ENCODE data around the gene HAAO. TPM values are rescaled to one million over a fixed set of nuclear protein-coding genes. Genes with fewer than 3 reads are reported as not detected.

Gene HAAO
- total and polyA plus RNA-seq, 12 donors, result 2.7 to 30.1 (median 12.6) TPM

GRCh38 chr2:42725657-42726056 is 66.7 kb downstream of the HAAO start:
- no peak overlapping the region for H3K27ac ChIP-seq
- peaks cover 26 to 32% of the 10 kb centered on the region in 2 donors for H3K4me1 ChIP-seq (replicated peaks in 1 of 2)
- 82 to 90% (median 85%) methylated on average over 3 to 4 of the region's 4 CpGs for WGBS, 4 donors
- H3K9me3 ChIP-seq (replicated peaks in 1 of 3), result no peaks in the 10 kb centered on the region
- no peak for DNase-seq
- intact Hi-C loops (cut with DNase I), result no loop called here
- H3K36me3 ChIP-seq (replicated peaks in 1 of 2), result no peaks in the 10 kb centered on the region
- H3K27me3 ChIP-seq, result no peaks in the 10 kb centered on the region
- TF ChIP-seq POLR2A (IDR thresholded peaks at IDR 0.05), result no peak
- no peak for TF ChIP-seq CTCF (IDR thresholded peaks at IDR 0.05)
- H3K4me3 ChIP-seq, result no peak overlapping the region

- no peak overlapping the region for H3K4me3 ChIP-seq
- H3K36me3 ChIP-seq (replicated peaks in 1 of 2), result no peaks in the 10 kb centered on the region
- TF ChIP-seq CTCF (IDR thresholded peaks at IDR 0.05) (no peak), POLR2A (IDR thresholded peaks at IDR 0.05) (no peak)
- H3K27me3 ChIP-seq, result no peaks in the 10 kb centered on the region
- intact Hi-C loops (cut with DNase I), result no loop called here
- peaks cover 23 to 32% of the 10 kb centered on the region in 2 donors for H3K4me1 ChIP-seq (replicated peaks in 1 of 2)
- H3K27ac ChIP-seq, result no peak overlapping the region
- 86 to 97% (median 95%) methylated on average over 2 of the region's 2 CpGs for whole genome bisulfite sequencing, 4 donors
- H3K9me3 ChIP-seq (replicated peaks in 1 of 3), result no peaks in the 10 kb centered on the region
- DNase-seq, result no peak
These were observed 67.5 kb downstream of the HAAO start for GRCh38 chr2:42724886-42725285.

DNA sequence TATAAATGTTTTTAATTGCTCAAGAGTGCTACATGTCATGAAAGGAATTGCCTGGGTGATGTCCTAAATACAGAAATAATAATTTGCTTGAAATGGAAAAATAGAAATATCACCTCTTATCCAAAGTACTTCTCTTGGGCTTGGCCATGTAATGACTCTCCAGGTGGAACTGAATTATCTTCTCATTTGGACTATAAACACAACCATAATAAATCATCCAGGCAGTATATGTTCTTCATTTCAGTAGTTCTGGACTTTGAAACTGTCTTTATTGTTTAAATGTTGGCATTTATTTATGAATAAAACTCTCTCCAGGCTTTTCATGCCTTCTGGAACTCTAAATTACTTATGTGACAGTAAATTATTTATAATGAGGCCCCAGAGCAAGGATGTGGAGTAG is 68.9 kb downstream of the HAAO start:
- Histone ChIP-seq H3K27me3 (no peaks in the 10 kb centered on the region), H3K27ac (peak overlapping the region in 1 of 5 donors; percentile 79), H3K9me3 (replicated peaks in 1 of 3) (no peaks in the 10 kb centered on the region), H3K4me3 (no peak overlapping the region), H3K4me1 (replicated peaks in 1 of 2) (peaks cover 23 to 25% of the 10 kb centered on the region in 2 donors), H3K36me3 (replicated peaks in 1 of 2) (no peaks in the 10 kb centered on the region)
- intact Hi-C loops (cut with DNase I), result no loop called here
- no peak for DNase-seq
- no peak for TF ChIP-seq POLR2A (IDR thresholded peaks at IDR 0.05)
- TF ChIP-seq CTCF (IDR thresholded peaks at IDR 0.05), result no peak

GRCh38 chr2:42722320-42723190 is 69.8 kb downstream of the HAAO start:
- no peak overlapping the region for H3K4me3 ChIP-seq
- H3K27ac ChIP-seq, result peak overlapping the region; percentile 59 to 79 (median 76)
- TF ChIP-seq POLR2A (IDR thresholded peaks at IDR 0.05), result peak in 1 of 2 donors; percentile 62
- no peak for TF ChIP-seq CTCF (IDR thresholded peaks at IDR 0.05)
- H3K4me1 ChIP-seq (replicated peaks in 1 of 2), result peaks cover 18 to 20% of the 10 kb centered on the region in 2 donors
- DNase-seq, result peak; percentile 66 to 94 (median 89)
- intact Hi-C loops (cut with DNase I), result no loop called here
- WGBS, 4 donors, result 29 to 48% (median 32%) methylated on average over 7 of the region's 7 CpGs
- no peaks in the 10 kb centered on the region for H3K27me3 ChIP-seq
- no peaks in the 10 kb centered on the region for H3K9me3 ChIP-seq (replicated peaks in 1 of 3)
- H3K36me3 ChIP-seq (replicated peaks in 1 of 2), result no peaks in the 10 kb centered on the region
